Panc1 (cell line): Measurements from ENCODE around the gene KDM1A.

Experiments used
- POLR2AphosphoS5 ChIP-seq: IDR thresholded peaks from 2 replicates; pipeline ENCODE4 v1.6.1; 2012; ENCODE audit warnings: mild to moderate bottlenecking, low read depth, low read length, moderate library complexity
- SIN3A ChIP-seq: IDR thresholded peaks from 2 replicates; pipeline ENCODE4 v1.6.1; 2012; ENCODE audit warnings: low read depth, mild to moderate bottlenecking, low read length, moderate library complexity, borderline replicate concordance; ENCODE audit not compliant: insufficient read depth
- TCF7L2 ChIP-seq: IDR thresholded peaks from 2 replicates; pipeline ENCODE4 v1.6.1; 2011; ENCODE audit warnings: mild to moderate bottlenecking, low read depth, low read length, inconsistent platforms
- TF ChIP-seq, protein P1 (sequence below): fragments of 450-650 bp; IDR thresholded peaks from 2 replicates; pipeline ENCODE4 v1.5.1; 2017; ENCODE audit warnings: mild to moderate bottlenecking
- TF ChIP-seq, protein P2 (sequence below), 2 experiments: IDR thresholded peaks; 2 replicates each; pipeline ENCODE4 v1.6.1; 2011 to 2012; ENCODE audit warnings: low read depth in 2 of 2, control low read depth in 1 of 2, low read length in 1 of 2, mild to moderate bottlenecking in 1 of 2, moderate library complexity in 1 of 2; ENCODE audit not compliant: insufficient read depth in 1 of 2

DNA sequence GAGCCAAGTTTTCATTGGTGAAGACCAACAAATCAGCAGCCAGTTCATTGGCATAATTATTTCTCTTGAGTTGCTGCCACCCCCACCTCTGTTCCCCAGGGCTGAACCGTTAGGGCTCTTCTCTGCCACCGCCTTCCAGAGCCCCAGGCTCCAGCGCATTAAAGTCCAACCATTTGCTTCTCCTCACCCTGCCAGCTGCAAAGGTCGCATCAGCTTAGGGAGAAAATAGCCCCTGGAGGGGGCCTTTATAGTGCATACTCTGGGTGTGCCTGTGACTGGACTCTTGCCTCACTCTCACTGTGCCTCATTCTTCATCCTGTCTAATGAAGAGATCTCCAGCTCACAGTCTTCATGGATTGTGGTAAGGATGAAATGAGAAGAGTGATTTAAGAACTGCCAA lies 50.4 kb downstream of the KDM1A start:
- TF ChIP-seq, protein P1, sequence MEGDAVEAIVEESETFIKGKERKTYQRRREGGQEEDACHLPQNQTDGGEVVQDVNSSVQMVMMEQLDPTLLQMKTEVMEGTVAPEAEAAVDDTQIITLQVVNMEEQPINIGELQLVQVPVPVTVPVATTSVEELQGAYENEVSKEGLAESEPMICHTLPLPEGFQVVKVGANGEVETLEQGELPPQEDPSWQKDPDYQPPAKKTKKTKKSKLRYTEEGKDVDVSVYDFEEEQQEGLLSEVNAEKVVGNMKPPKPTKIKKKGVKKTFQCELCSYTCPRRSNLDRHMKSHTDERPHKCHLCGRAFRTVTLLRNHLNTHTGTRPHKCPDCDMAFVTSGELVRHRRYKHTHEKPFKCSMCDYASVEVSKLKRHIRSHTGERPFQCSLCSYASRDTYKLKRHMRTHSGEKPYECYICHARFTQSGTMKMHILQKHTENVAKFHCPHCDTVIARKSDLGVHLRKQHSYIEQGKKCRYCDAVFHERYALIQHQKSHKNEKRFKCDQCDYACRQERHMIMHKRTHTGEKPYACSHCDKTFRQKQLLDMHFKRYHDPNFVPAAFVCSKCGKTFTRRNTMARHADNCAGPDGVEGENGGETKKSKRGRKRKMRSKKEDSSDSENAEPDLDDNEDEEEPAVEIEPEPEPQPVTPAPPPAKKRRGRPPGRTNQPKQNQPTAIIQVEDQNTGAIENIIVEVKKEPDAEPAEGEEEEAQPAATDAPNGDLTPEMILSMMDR: no peak
- TF ChIP-seq POLR2AphosphoS5 (no peak), SIN3A (no peak), TCF7L2 (no peak)
- TF ChIP-seq, protein P2, sequence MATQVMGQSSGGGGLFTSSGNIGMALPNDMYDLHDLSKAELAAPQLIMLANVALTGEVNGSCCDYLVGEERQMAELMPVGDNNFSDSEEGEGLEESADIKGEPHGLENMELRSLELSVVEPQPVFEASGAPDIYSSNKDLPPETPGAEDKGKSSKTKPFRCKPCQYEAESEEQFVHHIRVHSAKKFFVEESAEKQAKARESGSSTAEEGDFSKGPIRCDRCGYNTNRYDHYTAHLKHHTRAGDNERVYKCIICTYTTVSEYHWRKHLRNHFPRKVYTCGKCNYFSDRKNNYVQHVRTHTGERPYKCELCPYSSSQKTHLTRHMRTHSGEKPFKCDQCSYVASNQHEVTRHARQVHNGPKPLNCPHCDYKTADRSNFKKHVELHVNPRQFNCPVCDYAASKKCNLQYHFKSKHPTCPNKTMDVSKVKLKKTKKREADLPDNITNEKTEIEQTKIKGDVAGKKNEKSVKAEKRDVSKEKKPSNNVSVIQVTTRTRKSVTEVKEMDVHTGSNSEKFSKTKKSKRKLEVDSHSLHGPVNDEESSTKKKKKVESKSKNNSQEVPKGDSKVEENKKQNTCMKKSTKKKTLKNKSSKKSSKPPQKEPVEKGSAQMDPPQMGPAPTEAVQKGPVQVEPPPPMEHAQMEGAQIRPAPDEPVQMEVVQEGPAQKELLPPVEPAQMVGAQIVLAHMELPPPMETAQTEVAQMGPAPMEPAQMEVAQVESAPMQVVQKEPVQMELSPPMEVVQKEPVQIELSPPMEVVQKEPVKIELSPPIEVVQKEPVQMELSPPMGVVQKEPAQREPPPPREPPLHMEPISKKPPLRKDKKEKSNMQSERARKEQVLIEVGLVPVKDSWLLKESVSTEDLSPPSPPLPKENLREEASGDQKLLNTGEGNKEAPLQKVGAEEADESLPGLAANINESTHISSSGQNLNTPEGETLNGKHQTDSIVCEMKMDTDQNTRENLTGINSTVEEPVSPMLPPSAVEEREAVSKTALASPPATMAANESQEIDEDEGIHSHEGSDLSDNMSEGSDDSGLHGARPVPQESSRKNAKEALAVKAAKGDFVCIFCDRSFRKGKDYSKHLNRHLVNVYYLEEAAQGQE (IDR thresholded peaks at IDR 0.05; ENCODE audit: insufficient read depth in 1 of 2, low read depth in 2 of 2, low read length in 1 of 2): no peak
